GM12801 (cell line): Measurements from ENCODE around the gene KRT80.

ENCODE experiments used
- CTCF ChIP-seq: IDR thresholded peaks from one replicate; pipeline ENCODE4 v1.5.1; 2011; ENCODE audit warnings: control low read depth; ENCODE audit not compliant: insufficient read length; ENCODE audit errors: extremely low read depth

Gene KRT80

DNA sequence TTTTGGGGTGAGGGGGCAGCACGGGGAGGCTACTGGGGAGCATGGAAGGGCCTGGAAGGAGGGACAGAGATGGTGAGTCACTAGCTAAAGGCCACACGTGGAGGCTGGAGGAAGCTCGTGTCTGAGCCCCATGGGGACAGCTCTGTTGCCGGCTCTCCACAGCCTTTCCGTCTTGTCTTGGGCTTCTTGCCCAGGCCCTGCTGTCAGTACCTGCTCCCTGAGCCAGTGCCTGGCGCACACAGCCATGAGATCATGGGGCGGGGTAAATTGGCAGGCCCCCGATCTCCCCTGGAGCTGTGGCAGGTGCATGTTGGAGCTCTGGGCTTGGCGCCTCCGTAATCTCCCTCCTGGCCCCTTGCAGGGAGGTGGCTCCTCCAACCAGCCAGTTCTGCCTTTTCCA, 16.1 kb upstream of the KRT80 start:
- TF ChIP-seq CTCF: no peak

- TF ChIP-seq CTCF: no peak
Measured at GRCh38 chr12:52207106-52207505, 15.3 kb upstream of the KRT80 start.

- no peak for TF ChIP-seq CTCF
Measured at GRCh38 chr12:52206304-52207040, 14.7 kb upstream of the KRT80 start.

DNA sequence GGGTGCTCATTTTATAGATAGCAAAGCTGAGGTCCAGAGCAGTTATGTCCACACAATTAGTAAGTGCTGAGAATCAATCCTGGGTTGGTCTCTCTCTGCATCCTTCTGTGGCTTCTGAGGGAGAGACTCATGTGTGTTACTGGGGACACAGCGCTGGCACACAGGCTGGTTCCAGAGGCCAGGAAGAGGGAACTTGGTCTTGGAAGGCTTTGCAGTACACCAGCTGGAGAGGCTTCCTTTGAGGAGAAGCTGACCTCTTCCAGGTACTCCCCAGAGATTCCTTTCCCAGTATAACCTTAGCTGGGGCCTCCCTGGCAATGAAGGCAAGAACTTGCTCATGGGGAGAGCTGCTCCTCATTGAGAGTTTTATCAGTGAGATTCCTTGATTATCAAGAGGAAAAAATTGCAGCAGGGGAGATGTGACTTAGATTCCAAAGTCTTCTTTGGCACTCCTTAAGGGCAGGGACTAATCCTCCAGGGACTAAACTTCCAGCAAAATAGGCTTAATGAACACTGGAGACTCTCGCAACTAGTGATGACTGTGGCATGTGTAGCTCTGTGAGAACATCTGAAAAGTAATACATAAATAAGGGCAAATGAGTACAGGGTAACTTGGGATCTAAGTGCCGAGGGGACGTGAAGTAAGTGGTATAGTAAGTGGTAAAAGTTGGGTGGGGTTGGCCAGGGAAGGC, 13.9 kb upstream of the KRT80 start:
- no peak for TF ChIP-seq CTCF

- TF ChIP-seq CTCF: no peak
Measured at GRCh38 chr12:52204931-52205505, 13.2 kb upstream of the KRT80 start.

- TF ChIP-seq CTCF: no peak
Measured at GRCh38 chr12:52204095-52204930, 12.5 kb upstream of the KRT80 start.

- no peak for TF ChIP-seq CTCF
Measured at GRCh38 chr12:52203079-52203921, 11.5 kb upstream of the KRT80 start.
